Muscle layer of colon (tissue), 2 donors: ENCODE measurements around the gene SPEF2.

Experiments used
- H3K27ac ChIP-seq: one replicate; pipeline ENCODE4 v1.7.0; 2013; ENCODE audit warnings: low read depth, mild to moderate bottlenecking, low read length, moderate library complexity
- H3K27me3 ChIP-seq, 2 donors: one replicate each; pipeline ENCODE4 v1.7.0; 2013; ENCODE audit warnings: low read length in 2 of 2, mild to moderate bottlenecking in 2 of 2; ENCODE audit not compliant: insufficient read depth in 2 of 2, control insufficient read depth in 1 of 2
- H3K36me3 ChIP-seq: one replicate; pipeline ENCODE4 v1.7.0; 2013; ENCODE audit warnings: mild to moderate bottlenecking, low read length; ENCODE audit not compliant: insufficient read depth
- H3K4me1 ChIP-seq: one replicate; pipeline ENCODE4 v1.7.0; 2013; ENCODE audit warnings: mild to moderate bottlenecking, low read length; ENCODE audit not compliant: insufficient read depth
- H3K4me3 ChIP-seq, 2 donors: one replicate each; pipeline ENCODE4 v1.7.0; 2013; ENCODE audit warnings: low read length in 2 of 2, low read depth in 1 of 2, mild to moderate bottlenecking in 1 of 2, moderate library complexity in 1 of 2
- H3K9ac ChIP-seq: one replicate; pipeline ENCODE4 v1.7.0; 2013; ENCODE audit warnings: low read length
- H3K9me3 ChIP-seq: one replicate; pipeline ENCODE4 v1.7.0; 2013; ENCODE audit warnings: mild to moderate bottlenecking, low read length
- donor health status: abdominal sarcoma.
- donor health status: Adenocarcinoma of cecum.

The SPEF2 gene, protein sequence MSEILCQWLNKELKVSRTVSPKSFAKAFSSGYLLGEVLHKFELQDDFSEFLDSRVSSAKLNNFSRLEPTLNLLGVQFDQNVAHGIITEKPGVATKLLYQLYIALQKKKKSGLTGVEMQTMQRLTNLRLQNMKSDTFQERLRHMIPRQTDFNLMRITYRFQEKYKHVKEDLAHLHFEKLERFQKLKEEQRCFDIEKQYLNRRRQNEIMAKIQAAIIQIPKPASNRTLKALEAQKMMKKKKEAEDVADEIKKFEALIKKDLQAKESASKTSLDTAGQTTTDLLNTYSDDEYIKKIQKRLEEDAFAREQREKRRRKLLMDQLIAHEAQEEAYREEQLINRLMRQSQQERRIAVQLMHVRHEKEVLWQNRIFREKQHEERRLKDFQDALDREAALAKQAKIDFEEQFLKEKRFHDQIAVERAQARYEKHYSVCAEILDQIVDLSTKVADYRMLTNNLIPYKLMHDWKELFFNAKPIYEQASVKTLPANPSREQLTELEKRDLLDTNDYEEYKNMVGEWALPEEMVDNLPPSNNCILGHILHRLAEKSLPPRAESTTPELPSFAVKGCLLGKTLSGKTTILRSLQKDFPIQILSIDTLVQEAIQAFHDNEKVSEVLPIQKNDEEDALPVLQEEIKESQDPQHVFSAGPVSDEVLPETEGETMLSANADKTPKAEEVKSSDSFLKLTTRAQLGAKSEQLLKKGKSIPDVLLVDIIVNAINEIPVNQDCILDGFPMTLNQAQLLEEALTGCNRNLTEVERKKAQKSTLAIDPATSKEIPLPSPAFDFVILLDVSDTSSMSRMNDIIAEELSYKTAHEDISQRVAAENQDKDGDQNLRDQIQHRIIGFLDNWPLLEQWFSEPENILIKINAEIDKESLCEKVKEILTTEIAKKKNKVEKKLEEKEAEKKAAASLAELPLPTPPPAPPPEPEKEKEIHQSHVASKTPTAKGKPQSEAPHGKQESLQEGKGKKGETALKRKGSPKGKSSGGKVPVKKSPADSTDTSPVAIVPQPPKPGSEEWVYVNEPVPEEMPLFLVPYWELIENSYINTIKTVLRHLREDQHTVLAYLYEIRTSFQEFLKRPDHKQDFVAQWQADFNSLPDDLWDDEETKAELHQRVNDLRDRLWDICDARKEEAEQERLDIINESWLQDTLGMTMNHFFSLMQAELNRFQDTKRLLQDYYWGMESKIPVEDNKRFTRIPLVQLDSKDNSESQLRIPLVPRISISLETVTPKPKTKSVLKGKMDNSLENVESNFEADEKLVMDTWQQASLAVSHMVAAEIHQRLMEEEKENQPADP (N-terminal part only)

DNA sequence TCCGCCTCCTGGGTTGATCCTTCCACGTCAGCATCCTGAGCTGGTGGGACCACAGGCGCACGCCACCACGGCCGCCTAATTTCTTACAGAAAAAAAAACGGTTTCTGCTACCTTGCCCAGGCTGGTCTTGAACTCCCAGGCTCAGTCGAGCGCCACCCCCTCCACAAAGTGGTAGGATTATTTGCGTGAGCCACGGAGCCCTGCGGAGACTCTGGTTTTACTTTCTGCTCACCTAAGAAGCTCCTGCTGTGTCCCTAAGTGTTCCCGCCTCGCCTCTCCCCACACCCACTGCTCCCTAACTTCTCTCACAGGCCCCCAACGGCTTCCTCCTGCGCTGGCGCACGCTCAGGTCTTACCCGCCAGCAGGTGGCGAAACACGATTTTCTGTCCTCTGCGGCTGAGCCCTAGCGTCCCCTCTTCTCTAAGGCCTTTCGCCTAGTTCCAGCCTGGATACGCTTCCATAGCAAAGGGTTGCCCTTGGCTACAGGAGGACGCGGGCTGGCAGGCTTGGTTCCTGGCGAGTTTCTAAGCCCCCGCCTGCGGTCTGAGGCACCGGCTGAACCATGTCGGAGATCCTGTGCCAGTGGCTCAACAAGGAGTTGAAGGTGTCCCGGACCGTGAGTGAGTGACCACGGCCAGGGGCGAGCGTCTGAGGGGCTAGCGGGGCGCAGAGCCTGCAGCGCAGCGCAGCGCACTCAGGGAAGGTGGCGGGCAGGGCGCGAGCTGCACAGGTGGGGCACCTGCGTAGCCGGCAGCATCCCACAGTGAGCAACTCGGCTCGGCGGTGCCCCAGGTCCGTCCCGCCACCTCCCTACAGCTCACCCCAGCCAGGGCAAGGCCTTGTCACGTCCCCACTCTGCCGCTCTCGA is at the start of gene SPEF2:
TSS of gene SPEF2 (plus strand) at position 429 of the 869 bp plus-strand sequence. CDS start at position 564, 135 bp downstream.
- Histone ChIP-seq H3K4me3 (peak within 1 kb of the TSS; percentile 80 to 91), H3K9ac (peak within 1 kb of the TSS; percentile 40), H3K4me1 (peaks cover 6% of the 10 kb centered on the region), H3K36me3 (no peaks in the 10 kb centered on the region), H3K27ac (no peak within 1 kb of the TSS), H3K27me3 (no peaks in the 10 kb centered on the region), H3K9me3 (no peaks in the 10 kb centered on the region)

DNA sequence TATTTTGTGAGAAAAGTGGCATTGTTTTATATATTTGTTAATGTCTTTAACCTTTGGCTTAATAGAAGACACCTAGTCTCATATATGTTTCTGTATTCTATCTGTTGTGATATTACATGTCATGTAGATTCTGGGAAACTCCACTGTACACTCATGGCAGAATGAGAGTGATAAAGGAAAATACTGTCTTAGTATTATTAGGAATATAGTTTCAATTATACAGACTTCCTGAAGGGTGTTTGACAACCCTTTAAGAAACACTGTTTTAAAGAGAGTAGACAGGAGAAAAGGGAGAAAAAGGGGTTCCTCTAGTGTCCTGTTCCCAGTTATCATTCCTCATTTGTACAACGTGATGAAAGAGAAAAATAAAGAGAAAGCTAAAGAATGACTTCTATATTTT is 42.1 kb upstream of the SPEF2 start:
- Histone ChIP-seq H3K27ac (no peak overlapping the region), H3K4me3 (no peak overlapping the region), H3K36me3 (no peaks in the 10 kb centered on the region), H3K4me1 (no peaks in the 10 kb centered on the region), H3K9ac (no peak overlapping the region), H3K27me3 (no peaks in the 10 kb centered on the region), H3K9me3 (no peaks in the 10 kb centered on the region)

DNA sequence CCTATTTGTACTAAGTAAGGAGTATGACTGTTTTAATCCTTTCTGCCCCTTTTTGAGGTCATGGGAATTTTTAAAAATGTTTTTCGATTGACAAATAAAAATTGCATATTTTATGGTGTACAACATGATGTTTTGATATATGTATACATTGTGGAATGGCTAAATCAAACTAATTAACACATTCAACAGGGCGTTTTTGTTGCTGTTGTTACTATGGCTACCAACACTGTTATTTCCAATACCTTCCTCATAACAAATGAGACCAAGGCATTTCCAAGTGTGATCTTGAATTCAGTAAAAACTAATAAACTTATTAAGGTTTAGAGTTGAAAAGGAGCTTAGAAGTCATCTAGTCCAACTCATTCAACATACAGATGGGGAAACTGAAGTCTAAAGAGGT is 30.2 kb upstream of the SPEF2 start:
- Histone ChIP-seq H3K36me3 (no peaks in the 10 kb centered on the region), H3K27ac (no peak overlapping the region), H3K4me1 (no peaks in the 10 kb centered on the region), H3K4me3 (no peak overlapping the region), H3K9me3 (no peaks in the 10 kb centered on the region), H3K9ac (no peak overlapping the region), H3K27me3 (no peaks in the 10 kb centered on the region)

DNA sequence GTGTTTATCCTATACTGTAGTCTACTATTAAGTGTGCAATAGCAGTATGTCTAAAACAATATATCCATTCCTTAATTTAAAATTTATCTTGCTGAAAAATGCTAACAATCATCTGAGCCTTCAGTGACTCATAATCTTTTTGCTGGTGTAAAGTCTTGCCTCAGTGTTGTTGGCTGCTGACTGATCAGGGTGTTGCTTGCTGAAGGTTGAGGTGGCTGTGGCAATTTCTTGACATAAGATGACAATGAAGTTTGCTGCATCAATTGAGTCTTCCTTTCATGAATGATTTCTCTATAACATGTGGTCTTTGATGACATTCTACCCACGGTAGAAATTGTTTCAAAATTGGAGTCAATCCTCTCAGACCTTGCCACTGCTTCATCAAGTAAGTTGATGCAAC is 24.3 kb upstream of the SPEF2 start:
- no peak overlapping the region for H3K9ac ChIP-seq
- H3K9me3 ChIP-seq = no peaks in the 10 kb centered on the region
- H3K27me3 ChIP-seq = no peaks in the 10 kb centered on the region
- H3K4me3 ChIP-seq = no peak overlapping the region
- H3K27ac ChIP-seq = no peak overlapping the region
- no peaks in the 10 kb centered on the region for H3K36me3 ChIP-seq
- H3K4me1 ChIP-seq = no peaks in the 10 kb centered on the region

DNA sequence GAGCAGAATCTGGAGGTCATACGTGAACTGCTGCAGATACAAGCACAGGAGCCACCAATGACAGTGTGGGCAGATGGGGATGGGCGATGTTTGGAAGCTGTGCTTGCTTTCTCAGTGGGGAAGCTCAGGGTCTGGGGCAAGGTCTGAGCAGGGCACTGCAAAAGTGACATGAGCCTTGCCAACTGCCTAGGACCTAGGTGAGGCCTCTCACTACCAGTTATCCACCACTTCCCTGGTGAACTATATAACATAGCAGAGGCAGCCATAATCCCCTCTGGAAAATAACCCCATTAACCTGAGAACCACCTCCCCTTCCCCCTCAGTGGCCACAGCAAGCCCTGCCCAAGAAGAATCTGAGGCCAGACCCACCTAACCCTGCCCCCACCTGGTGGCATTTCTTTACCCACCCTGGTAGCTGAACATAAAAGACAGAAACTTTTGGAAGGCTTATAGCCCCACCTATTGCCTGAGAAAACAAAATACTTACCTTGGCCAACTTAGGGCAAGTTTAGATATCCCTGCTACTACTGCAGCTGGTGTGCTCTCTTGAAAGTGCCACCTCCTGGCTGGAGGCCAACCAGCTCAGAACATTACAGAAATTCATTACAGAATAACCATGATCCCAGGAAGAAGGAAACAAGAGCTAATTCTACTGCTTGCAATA is 18.8 kb upstream of the SPEF2 start:
- Histone ChIP-seq H3K27ac (no peak overlapping the region), H3K9ac (no peak overlapping the region), H3K9me3 (no peaks in the 10 kb centered on the region), H3K36me3 (no peaks in the 10 kb centered on the region), H3K27me3 (no peaks in the 10 kb centered on the region), H3K4me1 (no peaks in the 10 kb centered on the region), H3K4me3 (no peak overlapping the region)

DNA sequence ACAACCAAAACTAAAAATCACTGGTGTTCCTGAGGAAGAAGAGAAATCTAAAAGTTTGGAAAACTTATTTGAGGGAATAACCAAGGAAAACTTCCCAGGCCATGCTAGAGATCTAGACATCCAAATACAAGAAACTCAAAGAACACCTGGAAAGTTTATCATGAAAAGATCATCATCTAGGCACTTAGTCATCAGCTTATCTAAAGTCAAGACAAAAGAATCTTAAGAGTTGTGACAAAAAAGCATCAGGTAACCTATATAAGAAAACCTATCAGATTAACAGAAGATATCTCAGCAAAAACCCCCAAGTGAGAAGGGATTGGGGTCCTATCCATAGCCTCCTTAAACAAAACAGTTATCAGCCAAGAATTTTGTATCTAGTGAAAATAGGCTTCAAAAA is 17.1 kb upstream of the SPEF2 start:
- no peak overlapping the region for H3K4me3 ChIP-seq
- no peak overlapping the region for H3K27ac ChIP-seq
- H3K27me3 ChIP-seq = no peaks in the 10 kb centered on the region
- no peaks in the 10 kb centered on the region for H3K4me1 ChIP-seq
- no peaks in the 10 kb centered on the region for H3K9me3 ChIP-seq
- H3K36me3 ChIP-seq = no peaks in the 10 kb centered on the region
- H3K9ac ChIP-seq = no peak overlapping the region

DNA sequence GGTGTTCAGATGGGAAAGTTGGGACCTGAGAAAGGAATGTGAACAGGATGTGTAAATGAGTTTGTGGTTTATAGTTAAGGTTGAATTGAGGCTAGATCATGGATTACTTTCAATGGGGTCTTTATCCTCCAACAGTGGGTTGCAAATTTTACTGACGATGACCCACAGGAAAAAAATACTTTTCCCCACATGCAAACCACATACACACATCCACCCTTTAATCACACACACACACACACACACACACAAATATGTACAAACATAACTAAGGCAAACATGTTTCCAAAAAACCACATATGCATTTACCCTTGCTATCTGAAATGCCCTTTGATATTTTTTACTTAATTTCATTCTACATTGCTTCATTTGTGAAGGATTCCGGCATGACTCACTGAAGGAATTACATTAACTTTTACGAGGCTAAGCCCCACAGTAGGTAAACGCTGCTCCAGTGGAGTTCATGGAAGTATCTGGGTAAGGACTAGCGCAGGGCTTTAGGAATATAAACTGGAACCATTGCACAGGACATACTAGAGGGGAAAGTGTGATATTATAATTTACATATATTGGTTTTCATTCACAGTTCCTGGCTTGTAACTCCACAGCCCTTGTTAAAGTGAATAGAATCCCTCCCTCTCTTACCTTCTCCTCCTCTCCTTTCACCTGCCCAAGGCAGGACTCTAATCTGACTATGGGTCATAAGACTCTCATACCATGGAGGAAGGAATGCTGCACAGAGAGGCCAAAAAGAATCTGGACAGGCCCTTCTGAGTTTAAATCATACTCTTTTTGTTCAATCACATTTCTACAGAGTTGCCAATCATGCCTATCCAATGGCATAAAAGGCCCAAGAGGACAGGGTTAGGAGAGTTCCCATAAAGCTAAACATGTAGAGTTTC is 8.5 kb upstream of the SPEF2 start:
- no peaks in the 10 kb centered on the region for H3K4me1 ChIP-seq
- no peak overlapping the region for H3K27ac ChIP-seq
- H3K36me3 ChIP-seq = no peaks in the 10 kb centered on the region
- no peaks in the 10 kb centered on the region for H3K9me3 ChIP-seq
- H3K4me3 ChIP-seq = no peak overlapping the region
- no peaks in the 10 kb centered on the region for H3K27me3 ChIP-seq
- no peak overlapping the region for H3K9ac ChIP-seq

DNA sequence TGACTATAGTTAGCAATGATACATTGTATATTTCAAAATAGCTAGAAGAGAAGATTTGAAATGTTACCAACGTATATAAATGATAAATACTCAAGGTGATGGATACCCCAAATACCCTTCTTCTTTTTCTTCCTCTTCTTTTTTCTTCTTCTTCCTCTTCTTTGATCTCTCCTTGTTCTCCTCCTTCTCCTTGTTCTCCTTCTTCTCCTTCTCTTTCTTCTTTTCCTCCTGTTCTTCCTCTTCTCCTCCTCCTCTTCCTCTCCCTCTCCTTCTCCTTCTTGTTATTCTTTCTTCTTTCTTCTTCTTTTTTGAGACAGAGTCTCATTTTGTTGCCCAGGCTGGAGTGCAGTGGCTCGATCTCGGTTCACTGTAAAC is 616 bp upstream of the SPEF2 start:
- H3K36me3 ChIP-seq = no peaks in the 10 kb centered on the region
- no peaks in the 10 kb centered on the region for H3K9me3 ChIP-seq
- H3K4me3 ChIP-seq = peak overlapping the region; percentile 80 to 91
- H3K4me1 ChIP-seq = peaks cover 6% of the 10 kb centered on the region
- no peak overlapping the region for H3K27ac ChIP-seq
- H3K27me3 ChIP-seq = no peaks in the 10 kb centered on the region
- H3K9ac ChIP-seq = no peak overlapping the region

DNA sequence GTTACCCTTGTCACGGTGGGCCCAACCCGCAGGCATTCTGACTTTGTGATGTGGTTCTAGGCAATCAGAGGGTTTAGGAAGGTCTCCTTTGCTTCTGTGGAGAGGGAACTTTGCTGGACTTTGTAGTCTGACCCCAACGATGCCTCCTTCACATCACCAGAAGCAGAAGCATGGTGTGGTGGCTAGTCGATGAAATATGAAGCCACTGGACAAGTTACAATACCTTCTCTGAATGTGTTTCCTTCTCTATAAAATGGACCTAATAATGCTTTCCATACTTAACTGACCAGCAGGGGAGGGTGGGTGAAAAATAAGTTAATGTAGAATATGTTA is 607 bp downstream of the SPEF2 start:
- peak overlapping the region; percentile 80 to 91 for H3K4me3 ChIP-seq
- no peaks in the 10 kb centered on the region for H3K27me3 ChIP-seq
- H3K9ac ChIP-seq = peak overlapping the region; percentile 40
- H3K36me3 ChIP-seq = no peaks in the 10 kb centered on the region
- no peak overlapping the region for H3K27ac ChIP-seq
- H3K9me3 ChIP-seq = no peaks in the 10 kb centered on the region
- peaks cover 6% of the 10 kb centered on the region for H3K4me1 ChIP-seq

DNA sequence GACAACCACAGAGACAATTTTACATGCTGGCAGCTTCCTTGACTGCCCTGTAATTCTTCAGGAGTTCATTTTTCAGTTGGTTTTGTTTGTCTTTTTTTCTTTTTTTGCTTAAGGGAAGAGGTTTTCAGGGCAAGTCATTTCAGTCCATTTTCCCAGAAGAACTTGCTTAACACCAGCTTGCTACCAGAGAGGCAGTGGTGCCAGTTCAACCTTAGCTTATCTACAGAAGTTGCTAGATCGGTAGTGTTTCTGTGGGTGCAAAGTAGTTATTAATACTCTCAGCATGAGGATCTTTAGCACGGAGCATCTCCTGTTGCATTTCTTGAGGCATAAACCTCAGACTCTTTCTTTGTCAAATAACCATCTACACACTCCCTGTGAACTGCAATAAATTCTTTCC is 1.1 kb downstream of the SPEF2 start:
- Histone ChIP-seq H3K4me1 (peaks cover 6% of the 10 kb centered on the region), H3K9ac (no peak overlapping the region), H3K27me3 (no peaks in the 10 kb centered on the region), H3K9me3 (no peaks in the 10 kb centered on the region), H3K4me3 (peak overlapping the region in 1 of 2 donors; percentile 80), H3K36me3 (no peaks in the 10 kb centered on the region), H3K27ac (no peak overlapping the region)
